GM10248 (cell line): Measurements from ENCODE around the gene MAD1L1.

ENCODE experiments used
- CTCF ChIA-PET: fragments of 300-600 bp; sonication (Branson Sonifier 250); formaldehyde crosslinking; extraction: SDS; loops from one replicate; lab custom pipeline; 2021; ENCODE audit warnings: antibody characterized with exemption; lab: Yijun Ruan, JAX
- POLR2A ChIA-PET: fragments of 350-650 bp; sonication (Branson Sonifier 250); formaldehyde crosslinking; extraction: SDS; loops from one replicate; lab custom pipeline; 2020; ENCODE audit warnings: antibody characterized with exemption; lab: Yijun Ruan, JAX
- DNase-seq: peaks from one replicate; pipeline ENCODE4 v3.0.0; 2012; ENCODE audit errors: extremely low spot score
- TF ChIP-seq, protein P1 (sequence below): IDR thresholded peaks from 2 replicates; pipeline ENCODE4 v1.5.1; 2012; ENCODE audit warnings: mild to moderate bottlenecking, low read depth; ENCODE audit errors: extremely low read depth, missing control alignments, control extremely low read depth

Gene MAD1L1

DNA sequence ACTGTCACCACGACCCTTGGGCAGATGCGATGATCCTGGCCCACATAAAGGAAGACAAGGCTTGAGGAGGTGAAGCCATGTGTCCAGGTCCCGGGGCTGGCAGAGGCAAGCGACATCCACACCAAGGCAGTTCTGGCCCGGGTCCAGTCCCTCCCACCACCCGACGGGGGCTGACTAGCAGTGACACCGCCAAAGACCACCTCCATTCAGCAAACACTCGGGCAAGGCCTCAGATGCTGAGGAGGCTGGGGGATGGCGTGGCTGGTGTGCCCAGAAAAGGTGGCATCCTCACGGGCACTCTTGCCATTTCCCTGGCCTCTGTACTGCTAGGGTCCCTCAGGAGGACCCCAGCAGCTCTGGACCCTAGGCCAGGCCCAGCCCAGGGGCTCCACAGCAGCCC is 343.7 kb downstream of the MAD1L1 start:
- ChIA-PET POLR2A (no interaction called here), CTCF (no interaction called here)
- TF ChIP-seq, protein P1, sequence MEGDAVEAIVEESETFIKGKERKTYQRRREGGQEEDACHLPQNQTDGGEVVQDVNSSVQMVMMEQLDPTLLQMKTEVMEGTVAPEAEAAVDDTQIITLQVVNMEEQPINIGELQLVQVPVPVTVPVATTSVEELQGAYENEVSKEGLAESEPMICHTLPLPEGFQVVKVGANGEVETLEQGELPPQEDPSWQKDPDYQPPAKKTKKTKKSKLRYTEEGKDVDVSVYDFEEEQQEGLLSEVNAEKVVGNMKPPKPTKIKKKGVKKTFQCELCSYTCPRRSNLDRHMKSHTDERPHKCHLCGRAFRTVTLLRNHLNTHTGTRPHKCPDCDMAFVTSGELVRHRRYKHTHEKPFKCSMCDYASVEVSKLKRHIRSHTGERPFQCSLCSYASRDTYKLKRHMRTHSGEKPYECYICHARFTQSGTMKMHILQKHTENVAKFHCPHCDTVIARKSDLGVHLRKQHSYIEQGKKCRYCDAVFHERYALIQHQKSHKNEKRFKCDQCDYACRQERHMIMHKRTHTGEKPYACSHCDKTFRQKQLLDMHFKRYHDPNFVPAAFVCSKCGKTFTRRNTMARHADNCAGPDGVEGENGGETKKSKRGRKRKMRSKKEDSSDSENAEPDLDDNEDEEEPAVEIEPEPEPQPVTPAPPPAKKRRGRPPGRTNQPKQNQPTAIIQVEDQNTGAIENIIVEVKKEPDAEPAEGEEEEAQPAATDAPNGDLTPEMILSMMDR, result no peak
- no peak for DNase-seq

GRCh38 chr7:1888425-1888824 is 344.3 kb downstream of the MAD1L1 start:
- DNase-seq, result no peak
- ChIA-PET POLR2A (no interaction called here), CTCF (no interaction called here)
- TF ChIP-seq, protein P1, result no peak

GRCh38 chr7:1887251-1887650 is 345.5 kb downstream of the MAD1L1 start:
- TF ChIP-seq, protein P1, result no peak
- DNase-seq, result no peak
- POLR2A ChIA-PET, result no interaction called here
- CTCF ChIA-PET, result no interaction called here

GRCh38 chr7:1886361-1887064 is 346.2 kb downstream of the MAD1L1 start:
- ChIA-PET CTCF (no interaction called here), POLR2A (no interaction called here)
- TF ChIP-seq, protein P1, result no peak

GRCh38 chr7:1885465-1886226 is 347.1 kb downstream of the MAD1L1 start:
- DNase-seq, result no peak
- ChIA-PET CTCF (no interaction called here), POLR2A (no interaction called here)
- TF ChIP-seq, protein P1, result no peak

More at GRCh38 chr7:1886361-1887064, 346.2 kb downstream of the MAD1L1 start:
- DNase-seq, result no peak

DNA sequence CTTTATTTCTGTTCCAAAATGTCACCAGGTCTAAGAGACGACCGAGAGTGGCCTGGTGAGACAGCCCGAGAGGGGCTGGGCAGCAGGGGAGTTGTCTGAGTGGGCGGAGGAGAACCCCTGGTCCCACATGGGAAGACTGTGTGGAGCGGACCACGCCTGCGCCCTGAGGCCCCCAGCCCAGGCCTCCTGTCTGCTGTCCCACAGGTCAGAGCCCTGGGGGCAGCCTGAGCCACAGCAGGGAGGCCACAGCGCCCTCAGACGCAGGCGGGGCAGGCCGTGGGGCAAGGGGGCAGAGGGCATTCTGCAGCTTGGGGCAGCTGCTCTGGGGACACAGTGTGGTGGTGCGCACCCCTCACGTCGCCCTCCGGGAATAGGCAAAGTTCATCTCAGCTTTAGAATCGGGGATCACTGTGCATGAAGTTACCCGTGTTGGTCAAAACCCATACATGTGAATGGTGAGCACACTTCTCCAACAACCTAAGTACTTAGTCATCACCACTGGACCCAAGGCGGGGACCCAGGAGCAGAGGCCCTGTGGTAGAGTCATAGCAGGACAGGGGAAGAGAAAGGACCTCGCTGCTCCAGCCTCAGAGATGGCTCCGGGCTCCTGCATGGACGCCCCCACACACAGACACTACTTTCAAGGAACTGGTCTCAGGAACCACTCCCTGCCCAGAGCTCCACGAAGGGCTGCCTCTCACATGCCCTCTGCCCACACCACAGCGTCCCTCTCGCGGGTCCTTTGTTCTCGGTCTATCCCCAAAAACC is 348.0 kb downstream of the MAD1L1 start:
- POLR2A ChIA-PET, result no interaction called here
- DNase-seq, result no peak
- TF ChIP-seq, protein P1, result no peak
- CTCF ChIA-PET, result no interaction called here
